Smooth muscle cell (in vitro differentiated cells): Measurements from ENCODE around the gene XPO5. TPM values are rescaled to one million over a fixed set of nuclear protein-coding genes. Genes with fewer than 3 reads are reported as not detected.
A peak's percentile ranks its signal among the peaks of the same experiment; 100 is the strongest.

Source experiments
- DNase-seq: peaks from one replicate; lab custom pipeline; 2025; ENCODE audit not compliant: unreplicated experiment; lab: John Stamatoyannopoulos, UW
- H2AFZ ChIP-seq: fragments of 200-600 bp; sonication (generic); 2 replicates; pipeline ENCODE4 v1.6.0; 2016; ENCODE audit warnings: antibody characterized with exemption, low read depth, mild to moderate bottlenecking
- H3F3A ChIP-seq: fragments of 200-600 bp; sonication (generic); 2 replicates; pipeline ENCODE4 v1.6.0; 2017; ENCODE audit warnings: antibody characterized with exemption, low read depth
- H3K27ac ChIP-seq: fragments of 200-600 bp; sonication (generic); 2 replicates; pipeline ENCODE4 v1.5.1; 2016; ENCODE audit warnings: low read depth, mild to moderate bottlenecking
- H3K27me3 ChIP-seq: fragments of 200-600 bp; sonication (generic); 2 replicates; pipeline ENCODE4 v1.6.1; 2016; ENCODE audit warnings: low read depth, mild to moderate bottlenecking
- H3K36me3 ChIP-seq: fragments of 200-600 bp; sonication (generic); 2 replicates; pipeline ENCODE4 v1.5.1; 2016; ENCODE audit warnings: low read depth
- H3K4me1 ChIP-seq: fragments of 200-600 bp; sonication (generic); 2 replicates; pipeline ENCODE4 v1.5.1; 2016; ENCODE audit warnings: low read depth
- H3K4me2 ChIP-seq: fragments of 200-600 bp; sonication (generic); 2 replicates; pipeline ENCODE4 v1.6.0; 2016; ENCODE audit warnings: mild to moderate bottlenecking
- H3K4me3 ChIP-seq: fragments of 200-600 bp; sonication (generic); 2 replicates; pipeline ENCODE4 v1.5.1; 2016; ENCODE audit warnings: mild to moderate bottlenecking
- H3K79me2 ChIP-seq: fragments of 200-600 bp; sonication (generic); 2 replicates; pipeline ENCODE4 v1.6.0; 2016; ENCODE audit warnings: low read depth, mild to moderate bottlenecking
- H3K9ac ChIP-seq: fragments of 200-600 bp; sonication (generic); 2 replicates; pipeline ENCODE4 v1.6.0; 2016; ENCODE audit warnings: low read depth
- H3K9me3 ChIP-seq: fragments of 200-600 bp; sonication (generic); replicated peaks from 2 replicates; pipeline ENCODE4 v1.5.1; 2016; ENCODE audit warnings: low read depth
- H4K20me1 ChIP-seq: fragments of 200-600 bp; sonication (generic); 2 replicates; pipeline ENCODE4 v1.6.0; 2016; ENCODE audit warnings: low read depth
- WGBS: methylation state at CpG from one replicate; pipeline ENCODE4 v1.1.7; 2016; ENCODE audit warnings: low lambda C conversion rate; 5-methylcytosine and 5-hydroxymethylcytosine counted together
- polyA plus RNA-seq: library from polyadenylated mRNA; unstranded; fragments of >200 nt; fragmentation: Nextera tagmentation; extraction: Ambion mirVana; gene quantifications from 2 replicates; pipeline ENCODE4 v1.2.1, GENCODE V29; 2016
- total RNA-seq: library from RNA; depleted of rRNA; stranded (reverse); fragments of >200 nt; gene quantifications from 2 replicates; pipeline ENCODE4 v1.2.3, GENCODE V29; 2014
- TF ChIP-seq, protein P1 (sequence below): fragments of 200-600 bp; sonication (generic); IDR thresholded peaks from 2 replicates; pipeline ENCODE4 v1.5.1; 2017; ENCODE audit warnings: borderline replicate concordance, mild to moderate bottlenecking, antibody characterized with exemption; ENCODE audit not compliant: insufficient read depth, poor library complexity, severe bottlenecking

XPO5 gene
- total RNA-seq, result 20.0 and 31.9 TPM in 2 replicates
- 10.9 and 11.7 TPM in 2 replicates for polyA plus RNA-seq

DNA sequence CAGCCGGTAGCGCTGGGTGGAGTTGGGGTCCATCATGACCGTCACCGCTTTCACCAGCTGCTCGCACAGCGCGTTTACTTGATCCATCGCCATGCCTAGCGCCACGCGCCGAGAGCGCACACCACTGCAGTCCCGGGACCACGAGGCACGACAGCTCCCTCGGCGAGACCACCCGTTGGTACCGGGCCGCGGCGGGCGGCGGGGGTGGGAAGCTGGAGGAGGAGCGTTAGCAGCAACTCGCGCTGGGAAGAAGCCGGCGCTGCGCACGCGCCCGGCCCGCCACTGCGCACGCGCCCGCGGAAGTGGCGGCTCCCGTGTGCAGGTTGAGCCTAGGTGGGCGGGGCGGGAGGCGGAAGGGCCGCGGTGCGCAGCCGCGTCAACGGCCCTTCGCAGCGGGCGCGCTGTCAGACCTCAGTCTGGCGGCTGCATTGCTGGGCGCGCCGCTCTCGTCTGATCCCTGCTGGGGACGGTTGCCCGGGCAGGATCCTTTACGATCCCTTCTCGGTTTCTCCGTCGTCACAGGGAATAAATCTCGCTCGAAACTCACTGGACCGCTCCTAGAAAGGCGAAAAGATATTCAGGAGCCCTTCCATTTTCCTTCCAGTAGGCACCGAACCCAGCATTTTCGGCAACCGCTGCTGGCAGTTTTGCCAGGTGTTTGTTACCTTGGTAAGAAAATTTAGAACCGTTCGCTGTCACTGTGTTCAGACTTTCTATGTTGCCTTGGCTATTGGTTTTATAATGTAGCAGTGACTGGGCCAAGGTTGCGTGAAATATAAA is at the start of gene XPO5, which contains the start of gene POLH:
TSS of gene XPO5 (minus strand) at position 267 of the 780 bp plus-strand sequence. CDS start at position 93, 174 bp downstream.
TSS of gene POLH (plus strand) at position 414 of the 780 bp plus-strand sequence. CDS start 6,135 bp downstream, outside the sequence.
- peak within 1 kb of the TSS; percentile 98 for H2AFZ ChIP-seq
- H4K20me1 ChIP-seq, result peaks cover 14% of the 10 kb centered on the region
- peak within 1 kb of the TSS; percentile 90 for H3K9ac ChIP-seq
- peaks cover 24% of the 10 kb centered on the region for H3K4me1 ChIP-seq
- peak; percentile 77 for DNase-seq
- peak within 1 kb of the TSS; percentile 98 for H3K4me2 ChIP-seq
- H3K27ac ChIP-seq, result peak within 1 kb of the TSS; percentile 92
- 1% methylated on average over 68 of the region's 76 CpGs for WGBS
- peaks cover 9% of the 10 kb centered on the region for H3F3A ChIP-seq
- no peaks in the 10 kb centered on the region for H3K9me3 ChIP-seq
- peak within 1 kb of the TSS; percentile 92 for H3K4me3 ChIP-seq
- TF ChIP-seq, protein P1, sequence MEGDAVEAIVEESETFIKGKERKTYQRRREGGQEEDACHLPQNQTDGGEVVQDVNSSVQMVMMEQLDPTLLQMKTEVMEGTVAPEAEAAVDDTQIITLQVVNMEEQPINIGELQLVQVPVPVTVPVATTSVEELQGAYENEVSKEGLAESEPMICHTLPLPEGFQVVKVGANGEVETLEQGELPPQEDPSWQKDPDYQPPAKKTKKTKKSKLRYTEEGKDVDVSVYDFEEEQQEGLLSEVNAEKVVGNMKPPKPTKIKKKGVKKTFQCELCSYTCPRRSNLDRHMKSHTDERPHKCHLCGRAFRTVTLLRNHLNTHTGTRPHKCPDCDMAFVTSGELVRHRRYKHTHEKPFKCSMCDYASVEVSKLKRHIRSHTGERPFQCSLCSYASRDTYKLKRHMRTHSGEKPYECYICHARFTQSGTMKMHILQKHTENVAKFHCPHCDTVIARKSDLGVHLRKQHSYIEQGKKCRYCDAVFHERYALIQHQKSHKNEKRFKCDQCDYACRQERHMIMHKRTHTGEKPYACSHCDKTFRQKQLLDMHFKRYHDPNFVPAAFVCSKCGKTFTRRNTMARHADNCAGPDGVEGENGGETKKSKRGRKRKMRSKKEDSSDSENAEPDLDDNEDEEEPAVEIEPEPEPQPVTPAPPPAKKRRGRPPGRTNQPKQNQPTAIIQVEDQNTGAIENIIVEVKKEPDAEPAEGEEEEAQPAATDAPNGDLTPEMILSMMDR, result peak; percentile 27
- H3K36me3 ChIP-seq, result no peaks in the 10 kb centered on the region
- H3K79me2 ChIP-seq, result peaks cover 54% of the 10 kb centered on the region
- H3K27me3 ChIP-seq, result no peaks in the 10 kb centered on the region

- H2AFZ ChIP-seq, result no peak overlapping the region
- no peaks in the 10 kb centered on the region for H3K27me3 ChIP-seq
- no peaks in the 10 kb centered on the region for H4K20me1 ChIP-seq
- no peak overlapping the region for H3K4me3 ChIP-seq
- no peak for DNase-seq
- peaks cover 11% of the 10 kb centered on the region for H3F3A ChIP-seq
- H3K9me3 ChIP-seq, result no peaks in the 10 kb centered on the region
- no peaks in the 10 kb centered on the region for H3K36me3 ChIP-seq
- WGBS, result 97% methylated on average over 16 of the region's 16 CpGs
- TF ChIP-seq, protein P1, result no peak
- no peak overlapping the region for H3K9ac ChIP-seq
- H3K4me1 ChIP-seq, result peaks cover 12% of the 10 kb centered on the region
- H3K27ac ChIP-seq, result peak overlapping the region; percentile 95
- peaks cover 27% of the 10 kb centered on the region for H3K79me2 ChIP-seq
- H3K4me2 ChIP-seq, result no peak overlapping the region
Observed at GRCh38 chr6:43625393-43625992, 49.7 kb upstream of the XPO5 start.

DNA sequence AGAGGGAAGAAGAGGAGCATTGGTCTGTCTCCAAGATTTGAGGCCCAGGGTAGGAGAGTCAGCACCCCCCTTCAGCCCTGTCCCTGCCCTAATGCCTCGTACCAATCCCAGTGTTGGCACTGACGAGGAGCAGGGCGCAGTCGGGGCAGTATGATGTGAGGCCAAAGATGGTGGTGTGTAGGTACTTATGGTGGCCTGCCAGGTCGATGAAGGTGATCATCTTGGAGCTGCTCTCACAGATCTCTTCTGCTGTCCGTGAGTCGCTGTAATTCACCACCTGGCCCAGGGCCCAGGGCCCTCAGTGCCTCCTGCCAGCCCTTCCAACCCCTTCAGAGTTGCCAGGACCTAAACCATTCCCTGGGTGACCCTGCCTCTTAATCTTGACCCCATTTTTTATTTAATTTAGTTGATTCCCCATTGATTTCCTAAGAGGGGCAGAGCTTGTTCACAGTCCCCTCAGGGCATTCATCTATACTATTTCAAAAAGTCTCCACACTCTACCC is 49.0 kb upstream of the XPO5 start:
- Histone ChIP-seq H4K20me1 (no peaks in the 10 kb centered on the region), H3K4me2 (no peak overlapping the region), H3K36me3 (no peaks in the 10 kb centered on the region), H3K9ac (no peak overlapping the region), H3K4me3 (no peak overlapping the region), H3K4me1 (peaks cover 12% of the 10 kb centered on the region), H2AFZ (no peak overlapping the region), H3K27ac (no peak overlapping the region), H3F3A (peaks cover 13% of the 10 kb centered on the region), H3K9me3 (no peaks in the 10 kb centered on the region), H3K79me2 (peaks cover 27% of the 10 kb centered on the region), H3K27me3 (no peaks in the 10 kb centered on the region)
- no peak for DNase-seq
- TF ChIP-seq, protein P1, result no peak
- 97% methylated on average over 7 of the region's 7 CpGs for WGBS
